IPS-15b (cell line): ENCODE data around the gene SCFD2.
"Not testable (repeated sequence)": the region's sequence is repeated elsewhere in the genome, so short reads cannot be mapped to it uniquely, and the experiment has no call there.

Experiments used
- H3K27me3 ChIP-seq: one replicate; pipeline ENCODE4 v1.6.1; 2013; ENCODE audit warnings: low read length; ENCODE audit not compliant: control insufficient read depth, insufficient read depth
- H3K36me3 ChIP-seq: one replicate; pipeline ENCODE4 v1.6.1; 2013; ENCODE audit warnings: low read length; ENCODE audit not compliant: control insufficient read depth, insufficient read depth
- H3K4me1 ChIP-seq: one replicate; pipeline ENCODE4 v1.6.1; 2013; ENCODE audit warnings: mild to moderate bottlenecking, low read length; ENCODE audit not compliant: control insufficient read depth, insufficient read depth
- H3K4me3 ChIP-seq: one replicate; pipeline ENCODE4 v1.5.1; 2013; ENCODE audit warnings: low read depth, low read length
- H3K9ac ChIP-seq: one replicate; pipeline ENCODE4 v1.6.1; 2013; ENCODE audit warnings: low read depth, mild to moderate bottlenecking, low read length
- H3K9me3 ChIP-seq: one replicate; pipeline ENCODE4 v1.6.1; 2013; ENCODE audit warnings: mild to moderate bottlenecking, low read length; ENCODE audit not compliant: control insufficient read depth, insufficient read depth

Gene SCFD2

GRCh38 chr4:53151489-53151788, 214.4 kb downstream of the SCFD2 start:
- Histone ChIP-seq H3K36me3 (no peaks in the 10 kb centered on the region), H3K27me3 (no peaks in the 10 kb centered on the region), H3K9me3 (no peaks in the 10 kb centered on the region), H3K4me1 (no peaks in the 10 kb centered on the region), H3K4me3 (no peak overlapping the region), H3K9ac (no peak overlapping the region)

GRCh38 chr4:53150631-53151488, 215.0 kb downstream of the SCFD2 start:
- Histone ChIP-seq H3K4me3 (no peak overlapping the region), H3K27me3 (no peaks in the 10 kb centered on the region), H3K9me3 (no peaks in the 10 kb centered on the region), H3K36me3 (no peaks in the 10 kb centered on the region), H3K4me1 (no peaks in the 10 kb centered on the region), H3K9ac (no peak overlapping the region)

- Histone ChIP-seq H3K9ac (no peak overlapping the region), H3K9me3 (no peaks in the 10 kb centered on the region), H3K4me1 (no peaks in the 10 kb centered on the region), H3K27me3 (no peaks in the 10 kb centered on the region), H3K4me3 (no peak overlapping the region), H3K36me3 (no peaks in the 10 kb centered on the region)
Measured at GRCh38 chr4:53147711-53148110, 218.2 kb downstream of the SCFD2 start.

- Histone ChIP-seq H3K27me3 (no peaks in the 10 kb centered on the region), H3K9me3 (no peaks in the 10 kb centered on the region), H3K36me3 (no peaks in the 10 kb centered on the region), H3K4me3 (no peak overlapping the region), H3K9ac (no peak overlapping the region), H3K4me1 (no peaks in the 10 kb centered on the region)
Measured at GRCh38 chr4:53147197-53147596, 218.7 kb downstream of the SCFD2 start.

DNA sequence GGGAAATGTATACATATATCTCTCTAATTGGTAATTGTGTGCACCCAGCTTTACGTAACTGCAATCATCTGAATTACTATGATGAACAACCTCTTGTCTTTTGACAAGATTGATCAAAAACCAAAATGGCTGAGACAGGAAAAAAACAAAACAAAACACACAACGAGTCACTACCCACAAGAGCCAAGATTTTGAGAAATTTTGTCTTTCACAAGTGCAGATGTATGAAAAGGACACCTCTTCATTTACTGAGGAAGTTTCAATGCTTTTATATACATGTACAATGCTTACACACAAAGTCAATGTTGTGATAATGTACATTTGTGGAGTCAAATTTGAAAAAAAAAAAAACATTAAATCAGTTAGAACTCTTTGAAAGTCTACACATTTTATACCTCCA, 224.6 kb downstream of the SCFD2 start:
- no peak overlapping the region for H3K4me3 ChIP-seq
- H3K9ac ChIP-seq, result no peak overlapping the region
- no peaks in the 10 kb centered on the region for H3K36me3 ChIP-seq
- H3K27me3 ChIP-seq, result no peaks in the 10 kb centered on the region
- no peaks in the 10 kb centered on the region for H3K4me1 ChIP-seq
- H3K9me3 ChIP-seq, result no peaks in the 10 kb centered on the region

- not testable (repeated sequence) for H3K4me3 ChIP-seq, H3K27me3 ChIP-seq, H3K9ac ChIP-seq, H3K4me1 ChIP-seq, H3K9me3 ChIP-seq, H3K36me3 ChIP-seq
Measured at GRCh38 chr4:53139256-53139655, 226.6 kb downstream of the SCFD2 start.

- Histone ChIP-seq H3K36me3 (no peaks in the 10 kb centered on the region), H3K9ac (no peak overlapping the region), H3K9me3 (no peaks in the 10 kb centered on the region), H3K27me3 (no peaks in the 10 kb centered on the region), H3K4me1 (no peaks in the 10 kb centered on the region), H3K4me3 (no peak overlapping the region)
Measured at GRCh38 chr4:53137468-53137867, 228.4 kb downstream of the SCFD2 start.

DNA sequence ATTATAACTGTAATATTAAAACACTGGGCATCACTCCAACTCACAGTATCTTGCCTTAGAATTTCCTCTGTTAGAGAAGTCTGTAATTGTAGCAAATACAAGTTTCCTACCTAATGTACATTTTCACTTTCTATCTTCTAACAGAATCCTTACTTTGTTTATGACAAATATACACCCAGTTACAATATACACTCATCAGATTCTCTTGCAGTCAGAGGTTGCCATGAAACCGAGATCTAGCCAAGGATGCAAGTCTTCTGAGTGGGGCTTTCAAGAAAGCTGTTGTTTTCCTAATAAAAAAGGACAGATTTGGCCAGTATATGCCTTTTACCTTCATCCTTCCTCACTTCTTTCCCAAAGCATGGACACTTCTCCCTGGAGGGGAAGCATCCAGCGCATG, 228.9 kb downstream of the SCFD2 start:
- H3K4me1 ChIP-seq, result no peaks in the 10 kb centered on the region
- H3K36me3 ChIP-seq, result no peaks in the 10 kb centered on the region
- H3K9ac ChIP-seq, result no peak overlapping the region
- no peak overlapping the region for H3K4me3 ChIP-seq
- H3K27me3 ChIP-seq, result no peaks in the 10 kb centered on the region
- H3K9me3 ChIP-seq, result no peaks in the 10 kb centered on the region

GRCh38 chr4:53132132-53132891, 233.5 kb downstream of the SCFD2 start:
- H3K9ac ChIP-seq, result no peak overlapping the region
- no peaks in the 10 kb centered on the region for H3K27me3 ChIP-seq
- H3K4me1 ChIP-seq, result no peaks in the 10 kb centered on the region
- H3K4me3 ChIP-seq, result no peak overlapping the region
- no peaks in the 10 kb centered on the region for H3K36me3 ChIP-seq
- no peaks in the 10 kb centered on the region for H3K9me3 ChIP-seq

DNA sequence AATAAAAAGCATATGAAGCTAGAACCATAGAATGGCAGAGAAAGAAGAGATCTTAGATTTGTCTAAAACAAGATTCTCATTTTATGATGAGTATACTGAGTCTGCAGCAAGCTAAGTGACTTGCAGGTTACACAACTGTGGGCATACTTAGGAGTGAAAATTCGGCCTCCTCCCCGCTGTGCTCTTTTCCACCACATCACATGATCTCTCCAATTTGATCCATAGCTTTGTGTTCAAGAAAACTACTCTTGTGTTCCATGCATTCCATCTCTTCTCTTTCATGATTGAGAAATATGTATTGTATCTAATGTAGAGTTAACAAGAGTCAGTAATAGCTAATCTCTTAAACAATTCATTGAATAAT, 234.3 kb downstream of the SCFD2 start:
- H3K4me1 ChIP-seq, result no peaks in the 10 kb centered on the region
- H3K4me3 ChIP-seq, result no peak overlapping the region
- H3K9me3 ChIP-seq, result no peaks in the 10 kb centered on the region
- no peaks in the 10 kb centered on the region for H3K27me3 ChIP-seq
- no peak overlapping the region for H3K9ac ChIP-seq
- no peaks in the 10 kb centered on the region for H3K36me3 ChIP-seq

DNA sequence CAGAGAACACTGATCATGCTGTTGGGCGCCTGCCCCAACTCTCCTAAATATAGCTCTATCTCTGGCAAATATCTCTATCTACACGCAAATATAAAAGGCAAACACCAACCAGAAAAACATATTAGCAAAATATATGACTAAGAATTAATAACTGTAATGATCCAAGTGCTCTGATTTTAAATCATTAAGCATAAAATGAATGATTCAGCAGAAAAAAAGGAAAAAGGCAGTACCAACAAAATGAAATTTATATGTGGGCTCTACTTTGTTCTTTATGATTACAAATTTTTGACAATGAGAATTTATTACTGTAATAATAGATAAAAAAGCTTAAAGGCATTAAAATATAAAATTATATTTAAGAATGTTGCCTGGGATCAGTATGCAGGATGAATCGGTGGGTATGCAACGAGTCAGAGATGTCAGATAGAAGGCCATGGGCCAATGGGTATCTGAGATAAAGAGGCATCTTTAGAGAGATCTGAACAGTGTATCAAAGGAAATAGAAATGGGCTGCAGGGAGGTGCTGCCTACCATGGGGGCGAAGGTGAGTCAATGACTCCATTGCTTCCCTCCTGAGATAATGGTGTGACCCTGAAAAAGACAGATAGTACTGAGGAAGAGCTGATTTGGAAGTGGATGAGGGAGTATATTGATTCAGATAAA, 234.8 kb downstream of the SCFD2 start:
- Histone ChIP-seq H3K36me3 (no peaks in the 10 kb centered on the region), H3K4me1 (no peaks in the 10 kb centered on the region), H3K9me3 (no peaks in the 10 kb centered on the region), H3K9ac (no peak overlapping the region), H3K27me3 (no peaks in the 10 kb centered on the region), H3K4me3 (no peak overlapping the region)
